ENCODE results near the gene RETN.

Gene RETN

GRCh38 chr19:7668842-7669241 lies at the start of gene RETN:
Gene RETN (plus strand): TSS chr19:7669049. CDS start chr19:7669327, 278 bp downstream.
- DNase-seq (ENCODE audit: low read depth) = no peak

- no peak for DNase-seq (ENCODE audit: low read depth)
These were observed 49.0 kb upstream of the RETN start for GRCh38 chr19:7619671-7620441.

GRCh38 chr19:7620442-7621412 lies 48.1 kb upstream of the RETN start:
- DNase-seq (ENCODE audit: low read depth) = no peak

GRCh38 chr19:7622933-7623685 lies 45.7 kb upstream of the RETN start:
- DNase-seq (ENCODE audit: low read depth) = no peak

GRCh38 chr19:7623725-7624603 lies 44.9 kb upstream of the RETN start:
- no peak for DNase-seq (ENCODE audit: low read depth)

GRCh38 chr19:7624810-7625209 lies 44.0 kb upstream of the RETN start:
- DNase-seq (ENCODE audit: low read depth) = no peak

- no peak for DNase-seq (ENCODE audit: low read depth)
These were observed 43.0 kb upstream of the RETN start for GRCh38 chr19:7625763-7626372.

GRCh38 chr19:7627166-7627565 lies 41.7 kb upstream of the RETN start:
- DNase-seq (ENCODE audit: low read depth) = no peak

- no peak for DNase-seq (ENCODE audit: low read depth)
These were observed 40.1 kb upstream of the RETN start for GRCh38 chr19:7628589-7629311.

GRCh38 chr19:7629347-7630054 lies 39.3 kb upstream of the RETN start, which contains the start of the genes PET100 and XAB2:
Gene PET100 (plus strand): TSS chr19:7629793. CDS start chr19:7629834, 41 bp downstream.
Gene XAB2 (minus strand): TSS chr19:7629545. CDS start chr19:7629527, 18 bp downstream.
- peak; percentile 97 for DNase-seq (ENCODE audit: low read depth)

- DNase-seq (ENCODE audit: low read depth) = no peak
These were observed 37.3 kb upstream of the RETN start for GRCh38 chr19:7631577-7631976.

GRCh38 chr19:7632340-7633203 lies 36.3 kb upstream of the RETN start:
- no peak for DNase-seq (ENCODE audit: low read depth)

GRCh38 chr19:7633698-7634097 lies 35.2 kb upstream of the RETN start, which contains the start of gene PCP2:
Gene PCP2 (minus strand): TSS chr19:7633719. CDS start chr19:7633457, 262 bp downstream.
- no peak for DNase-seq (ENCODE audit: low read depth)

GRCh38 chr19:7635670-7636069 lies 33.2 kb upstream of the RETN start:
- DNase-seq (ENCODE audit: low read depth) = no peak

- DNase-seq (ENCODE audit: low read depth) = no peak
These were observed 32.5 kb upstream of the RETN start for GRCh38 chr19:7636317-7636690.

- no peak for DNase-seq (ENCODE audit: low read depth)
These were observed 32.0 kb upstream of the RETN start, which contains the start of gene STXBP2 for GRCh38 chr19:7636691-7637373. Gene STXBP2 (plus strand): TSS chr19:7637110. CDS start chr19:7637150, 40 bp downstream.

All from HS-5 (cell line).